Measurements from ENCODE around the gene EYS.

EYS gene

GRCh38 chr6:64602993-64603392, 1104.0 kb downstream of the EYS start:
- no peaks in the 10 kb centered on the region for H3K36me3 ChIP-seq (ENCODE audit: control insufficient read depth in 1 of 2, insufficient read depth in 2 of 2, low read length in 2 of 2)
- H3K27me3 ChIP-seq (ENCODE audit: control insufficient read depth in 1 of 2, insufficient read depth in 2 of 2, low read length in 2 of 2), result no peaks in the 10 kb centered on the region
- H3K9ac ChIP-seq (ENCODE audit: low read depth in 1 of 2, low read length in 2 of 2), result no peak overlapping the region
- H3K9me3 ChIP-seq (ENCODE audit: control insufficient read depth in 1 of 2, low read length in 2 of 2), result no peaks in the 10 kb centered on the region
- no peak overlapping the region for H3K27ac ChIP-seq (ENCODE audit: low read depth, low read length)
- no peak overlapping the region for H3K4me3 ChIP-seq (ENCODE audit: low read depth in 1 of 2, low read length in 2 of 2)
- no peaks in the 10 kb centered on the region for H3K4me1 ChIP-seq (ENCODE audit: control insufficient read depth in 1 of 2, insufficient read depth in 2 of 2, low read length in 2 of 2)

- H3K4me3 ChIP-seq (ENCODE audit: low read depth in 1 of 2, low read length in 2 of 2), result no peak overlapping the region
- H3K9me3 ChIP-seq (ENCODE audit: control insufficient read depth in 1 of 2, low read length in 2 of 2), result peaks cover 0 to 8% of the 10 kb centered on the region in 2 donors
- H3K4me1 ChIP-seq (ENCODE audit: control insufficient read depth in 1 of 2, insufficient read depth in 2 of 2, low read length in 2 of 2), result no peaks in the 10 kb centered on the region
- H3K9ac ChIP-seq (ENCODE audit: low read depth in 1 of 2, low read length in 2 of 2), result no peak overlapping the region
- H3K36me3 ChIP-seq (ENCODE audit: control insufficient read depth in 1 of 2, insufficient read depth in 2 of 2, low read length in 2 of 2), result no peaks in the 10 kb centered on the region
- H3K27ac ChIP-seq (ENCODE audit: low read depth, low read length), result no peak overlapping the region
- no peaks in the 10 kb centered on the region for H3K27me3 ChIP-seq (ENCODE audit: control insufficient read depth in 1 of 2, insufficient read depth in 2 of 2, low read length in 2 of 2)
Observed at GRCh38 chr6:64591676-64592036, 1115.4 kb downstream of the EYS start.

GRCh38 chr6:64590965-64591675, 1115.9 kb downstream of the EYS start:
- Histone ChIP-seq H3K27ac (ENCODE audit: low read depth, low read length) (no peak overlapping the region), H3K4me3 (ENCODE audit: low read depth in 1 of 2, low read length in 2 of 2) (no peak overlapping the region), H3K27me3 (ENCODE audit: control insufficient read depth in 1 of 2, insufficient read depth in 2 of 2, low read length in 2 of 2) (no peaks in the 10 kb centered on the region), H3K36me3 (ENCODE audit: control insufficient read depth in 1 of 2, insufficient read depth in 2 of 2, low read length in 2 of 2) (no peaks in the 10 kb centered on the region), H3K9ac (ENCODE audit: low read depth in 1 of 2, low read length in 2 of 2) (no peak overlapping the region), H3K4me1 (ENCODE audit: control insufficient read depth in 1 of 2, insufficient read depth in 2 of 2, low read length in 2 of 2) (no peaks in the 10 kb centered on the region), H3K9me3 (ENCODE audit: control insufficient read depth in 1 of 2, low read length in 2 of 2) (peaks cover 0 to 8% of the 10 kb centered on the region in 2 donors)

- Histone ChIP-seq H3K4me3 (ENCODE audit: low read depth in 1 of 2, low read length in 2 of 2) (no peak overlapping the region), H3K27ac (ENCODE audit: low read depth, low read length) (no peak overlapping the region), H3K36me3 (ENCODE audit: control insufficient read depth in 1 of 2, insufficient read depth in 2 of 2, low read length in 2 of 2) (no peaks in the 10 kb centered on the region), H3K4me1 (ENCODE audit: control insufficient read depth in 1 of 2, insufficient read depth in 2 of 2, low read length in 2 of 2) (no peaks in the 10 kb centered on the region), H3K9me3 (ENCODE audit: control insufficient read depth in 1 of 2, low read length in 2 of 2) (peaks cover 0 to 2% of the 10 kb centered on the region in 2 donors), H3K9ac (ENCODE audit: low read depth in 1 of 2, low read length in 2 of 2) (no peak overlapping the region), H3K27me3 (ENCODE audit: control insufficient read depth in 1 of 2, insufficient read depth in 2 of 2, low read length in 2 of 2) (no peaks in the 10 kb centered on the region)
Observed at GRCh38 chr6:64589961-64590360, 1117.1 kb downstream of the EYS start.

GRCh38 chr6:64580346-64580745, 1126.7 kb downstream of the EYS start:
- no peak overlapping the region for H3K9ac ChIP-seq (ENCODE audit: low read depth in 1 of 2, low read length in 2 of 2)
- no peaks in the 10 kb centered on the region for H3K27me3 ChIP-seq (ENCODE audit: control insufficient read depth in 1 of 2, insufficient read depth in 2 of 2, low read length in 2 of 2)
- H3K27ac ChIP-seq (ENCODE audit: low read depth, low read length), result no peak overlapping the region
- H3K9me3 ChIP-seq (ENCODE audit: control insufficient read depth in 1 of 2, low read length in 2 of 2), result peaks cover 0 to 4% of the 10 kb centered on the region in 2 donors
- no peak overlapping the region for H3K4me3 ChIP-seq (ENCODE audit: low read depth in 1 of 2, low read length in 2 of 2)
- no peaks in the 10 kb centered on the region for H3K4me1 ChIP-seq (ENCODE audit: control insufficient read depth in 1 of 2, insufficient read depth in 2 of 2, low read length in 2 of 2)
- no peaks in the 10 kb centered on the region for H3K36me3 ChIP-seq (ENCODE audit: control insufficient read depth in 1 of 2, insufficient read depth in 2 of 2, low read length in 2 of 2)

- Histone ChIP-seq H3K27me3 (ENCODE audit: control insufficient read depth in 1 of 2, insufficient read depth in 2 of 2, low read length in 2 of 2) (no peaks in the 10 kb centered on the region), H3K27ac (ENCODE audit: low read depth, low read length) (no peak overlapping the region), H3K9ac (ENCODE audit: low read depth in 1 of 2, low read length in 2 of 2) (no peak overlapping the region), H3K4me3 (ENCODE audit: low read depth in 1 of 2, low read length in 2 of 2) (no peak overlapping the region), H3K36me3 (ENCODE audit: control insufficient read depth in 1 of 2, insufficient read depth in 2 of 2, low read length in 2 of 2) (no peaks in the 10 kb centered on the region), H3K4me1 (ENCODE audit: control insufficient read depth in 1 of 2, insufficient read depth in 2 of 2, low read length in 2 of 2) (no peaks in the 10 kb centered on the region), H3K9me3 (ENCODE audit: control insufficient read depth in 1 of 2, low read length in 2 of 2) (peaks cover 0 to 3% of the 10 kb centered on the region in 2 donors)
Observed at GRCh38 chr6:64553249-64553786, 1153.7 kb downstream of the EYS start.

GRCh38 chr6:64547594-64548268, 1159.3 kb downstream of the EYS start:
- H3K9me3 ChIP-seq (ENCODE audit: control insufficient read depth in 1 of 2, low read length in 2 of 2), result peaks cover 0 to 3% of the 10 kb centered on the region in 2 donors
- H3K4me3 ChIP-seq (ENCODE audit: low read depth in 1 of 2, low read length in 2 of 2), result no peak overlapping the region
- H3K27ac ChIP-seq (ENCODE audit: low read depth, low read length), result no peak overlapping the region
- no peak overlapping the region for H3K9ac ChIP-seq (ENCODE audit: low read depth in 1 of 2, low read length in 2 of 2)
- H3K4me1 ChIP-seq (ENCODE audit: control insufficient read depth in 1 of 2, insufficient read depth in 2 of 2, low read length in 2 of 2), result no peaks in the 10 kb centered on the region
- H3K36me3 ChIP-seq (ENCODE audit: control insufficient read depth in 1 of 2, insufficient read depth in 2 of 2, low read length in 2 of 2), result no peaks in the 10 kb centered on the region
- no peaks in the 10 kb centered on the region for H3K27me3 ChIP-seq (ENCODE audit: control insufficient read depth in 1 of 2, insufficient read depth in 2 of 2, low read length in 2 of 2)

- Histone ChIP-seq H3K9me3 (ENCODE audit: control insufficient read depth in 1 of 2, low read length in 2 of 2) (no peaks in the 10 kb centered on the region), H3K9ac (ENCODE audit: low read depth in 1 of 2, low read length in 2 of 2) (no peak overlapping the region), H3K27me3 (ENCODE audit: control insufficient read depth in 1 of 2, insufficient read depth in 2 of 2, low read length in 2 of 2) (no peaks in the 10 kb centered on the region), H3K4me3 (ENCODE audit: low read depth in 1 of 2, low read length in 2 of 2) (no peak overlapping the region), H3K4me1 (ENCODE audit: control insufficient read depth in 1 of 2, insufficient read depth in 2 of 2, low read length in 2 of 2) (no peaks in the 10 kb centered on the region), H3K27ac (ENCODE audit: low read depth, low read length) (no peak overlapping the region), H3K36me3 (ENCODE audit: control insufficient read depth in 1 of 2, insufficient read depth in 2 of 2, low read length in 2 of 2) (no peaks in the 10 kb centered on the region)
Observed at GRCh38 chr6:64539917-64540316, 1167.1 kb downstream of the EYS start.

GRCh38 chr6:64538722-64539121, 1168.3 kb downstream of the EYS start:
- no peaks in the 10 kb centered on the region for H3K4me1 ChIP-seq (ENCODE audit: control insufficient read depth in 1 of 2, insufficient read depth in 2 of 2, low read length in 2 of 2)
- H3K27me3 ChIP-seq (ENCODE audit: control insufficient read depth in 1 of 2, insufficient read depth in 2 of 2, low read length in 2 of 2), result no peaks in the 10 kb centered on the region
- H3K9me3 ChIP-seq (ENCODE audit: control insufficient read depth in 1 of 2, low read length in 2 of 2), result no peaks in the 10 kb centered on the region
- H3K4me3 ChIP-seq (ENCODE audit: low read depth in 1 of 2, low read length in 2 of 2), result no peak overlapping the region
- H3K9ac ChIP-seq (ENCODE audit: low read depth in 1 of 2, low read length in 2 of 2), result no peak overlapping the region
- no peak overlapping the region for H3K27ac ChIP-seq (ENCODE audit: low read depth, low read length)
- no peaks in the 10 kb centered on the region for H3K36me3 ChIP-seq (ENCODE audit: control insufficient read depth in 1 of 2, insufficient read depth in 2 of 2, low read length in 2 of 2)

GRCh38 chr6:64527899-64528298, 1179.1 kb downstream of the EYS start:
- Histone ChIP-seq H3K36me3 (ENCODE audit: control insufficient read depth in 1 of 2, insufficient read depth in 2 of 2, low read length in 2 of 2) (no peaks in the 10 kb centered on the region), H3K27ac (ENCODE audit: low read depth, low read length) (no peak overlapping the region), H3K4me1 (ENCODE audit: control insufficient read depth in 1 of 2, insufficient read depth in 2 of 2, low read length in 2 of 2) (no peaks in the 10 kb centered on the region), H3K27me3 (ENCODE audit: control insufficient read depth in 1 of 2, insufficient read depth in 2 of 2, low read length in 2 of 2) (no peaks in the 10 kb centered on the region), H3K4me3 (ENCODE audit: low read depth in 1 of 2, low read length in 2 of 2) (no peak overlapping the region), H3K9me3 (ENCODE audit: control insufficient read depth in 1 of 2, low read length in 2 of 2) (peaks cover 0 to 2% of the 10 kb centered on the region in 2 donors), H3K9ac (ENCODE audit: low read depth in 1 of 2, low read length in 2 of 2) (no peak overlapping the region)
